OCI-LY7 (cell line): ENCODE results near the gene MATK. TPM values are rescaled to one million over a fixed set of nuclear protein-coding genes. Genes with fewer than 3 reads are reported as not detected.

Experiments
- BruUV-seq: library from RNA; stranded (reverse); fragments of 400-500 nt; replicated peaks from 2 replicates; lab custom pipeline; 2021; lab: Mats Ljungman, UMichigan
- CTCF ChIA-PET: fragments of 300-600 bp; sonication (Branson Sonifier 250); formaldehyde crosslinking; loops from one replicate; lab custom pipeline; 2022; ENCODE audit warnings: antibody characterized with exemption; ENCODE audit not compliant: unreplicated experiment; lab: Charles Lee
- POLR2A ChIA-PET: fragments of 300-600 bp; sonication (Branson Sonifier 250); formaldehyde crosslinking; loops from one replicate; lab custom pipeline; 2022; ENCODE audit warnings: antibody characterized with exemption; lab: Charles Lee
- DNase-seq: peaks from one replicate; pipeline ENCODE4 v3.0.0-alpha.2; 2015; ENCODE audit warnings: low spot score
- H2AFZ ChIP-seq: fragments of 200-600 bp; sonication (generic), shearing (Covaris generic); 2 replicates; pipeline ENCODE4 v1.6.1; 2014; ENCODE audit warnings: mild to moderate bottlenecking, antibody characterized with exemption, low read length, moderate library complexity
- H3K27ac ChIP-seq: fragments of 200-600 bp; sonication (generic); 2 replicates; pipeline ENCODE4 v1.5.1; 2014; ENCODE audit warnings: mixed run types, low read depth, mild to moderate bottlenecking, moderate library complexity, low read length, inconsistent platforms; ENCODE audit not compliant: poor library complexity, severe bottlenecking
- H3K36me3 ChIP-seq: fragments of 200-600 bp; sonication (generic); 2 replicates; pipeline ENCODE4 v1.6.1; 2014; ENCODE audit warnings: mild to moderate bottlenecking, antibody characterized with exemption, low read length, moderate library complexity, mixed read lengths; ENCODE audit not compliant: insufficient read depth
- H3K4me1 ChIP-seq: fragments of 200-600 bp; sonication (generic); 2 replicates; pipeline ENCODE4 v1.5.1; 2014; ENCODE audit warnings: mild to moderate bottlenecking, low read length; ENCODE audit not compliant: insufficient read depth, poor library complexity, severe bottlenecking
- H3K4me2 ChIP-seq: fragments of 200-600 bp; sonication (generic); 2 replicates; pipeline ENCODE4 v1.6.1; 2014; ENCODE audit warnings: mild to moderate bottlenecking, low read length
- H3K4me3 ChIP-seq: fragments of 200-600 bp; sonication (generic); 2 replicates; pipeline ENCODE4 v1.5.1; 2014; ENCODE audit warnings: mild to moderate bottlenecking, low read depth, low read length; ENCODE audit not compliant: poor library complexity, severe bottlenecking
- H3K79me2 ChIP-seq: fragments of 200-600 bp; sonication (generic); 2 replicates; pipeline ENCODE4 v1.6.1; 2016; ENCODE audit warnings: low read depth, mild to moderate bottlenecking, low read length, moderate library complexity, mixed read lengths; ENCODE audit not compliant: insufficient read depth
- H3K9me2 ChIP-seq: fragments of 200-600 bp; sonication (generic); 2 replicates; pipeline ENCODE4 v1.6.1; 2016; ENCODE audit warnings: mild to moderate bottlenecking, low read length, mixed read lengths; ENCODE audit not compliant: insufficient read depth
- H3K9me3 ChIP-seq: fragments of 200-600 bp; sonication (generic); 2 replicates; pipeline ENCODE4 v1.6.1; 2014; ENCODE audit warnings: mild to moderate bottlenecking, mixed run types, low read length, mixed read lengths
- H4K20me1 ChIP-seq: fragments of 200-600 bp; sonication (generic); 2 replicates; pipeline ENCODE4 v1.6.1; 2014; ENCODE audit warnings: mild to moderate bottlenecking, antibody characterized with exemption, low read length, moderate library complexity, mixed read lengths; ENCODE audit not compliant: insufficient read depth
- CTCF ChIP-seq: fragments of 200-600 bp; sonication (generic); conservative IDR thresholded peaks from 2 replicates; pipeline ENCODE4 v1.5.1; 2014; ENCODE audit warnings: mild to moderate bottlenecking, antibody characterized with exemption, low read length, moderate library complexity, mixed read lengths
- EZH2phosphoT487 ChIP-seq: fragments of 200-600 bp; sonication (generic); IDR thresholded peaks from 2 replicates; pipeline ENCODE4 v1.6.1; 2018; ENCODE audit warnings: low read depth, borderline replicate concordance, mild to moderate bottlenecking, mixed run types, antibody characterized with exemption, low read length, moderate library complexity, mixed read lengths
- intact Hi-C: fragments of 100-400 bp; cut with micrococcal nuclease; formaldehyde crosslinking; loops from one replicate; pipeline ENCODE4 v1.10.0; 2022; ENCODE audit not compliant: unreplicated experiment
- total RNA-seq, 2 experiments: library from RNA; depleted of rRNA in 1 of 2; stranded (reverse); fragments of >200 nt in 1 of 2; shearing (Covaris generic) in 1 of 2; gene quantifications; 2 replicates each; pipeline ENCODE4 v1.2.3, GENCODE V29; 2014 to 2022

MATK gene
- total RNA-seq, 2 experiments from 2014 or later, result not detected

- Histone ChIP-seq H3K4me1 (no peaks in the 10 kb centered on the region), H2AFZ (no peak overlapping the region), H3K27ac (no peak overlapping the region), H3K4me2 (no peak overlapping the region), H3K79me2 (no peaks in the 10 kb centered on the region), H3K36me3 (no peaks in the 10 kb centered on the region), H3K9me3 (peaks cover 8% of the 10 kb centered on the region; the same call in 1 of the 2 replicates), H3K9me2 (no peaks in the 10 kb centered on the region), H4K20me1 (no peaks in the 10 kb centered on the region), H3K4me3 (no peak overlapping the region)
- TF ChIP-seq EZH2phosphoT487 (no peak), CTCF (no peak)
- CTCF ChIA-PET, result no interaction called here
- BruUV-seq, result no TSS peak
- DNase-seq, result no peak
- POLR2A ChIA-PET, result no interaction called here
- intact Hi-C loops, result no loop called here
Observed at GRCh38 chr19:3778104-3778867, 7.9 kb downstream of the MATK start.

- CTCF ChIA-PET, result no interaction called here
- H3K9me3 ChIP-seq, result peaks cover 5% of the 10 kb centered on the region; the same call in 1 of the 2 replicates
- DNase-seq, result no peak
- no peaks in the 10 kb centered on the region for H3K9me2 ChIP-seq
- no peak overlapping the region for H2AFZ ChIP-seq
- H3K27ac ChIP-seq, result no peak overlapping the region
- no peaks in the 10 kb centered on the region for H3K36me3 ChIP-seq
- POLR2A ChIA-PET, result no interaction called here
- no peak overlapping the region for H3K4me2 ChIP-seq
- H3K4me3 ChIP-seq, result no peak overlapping the region
- no peaks in the 10 kb centered on the region for H3K79me2 ChIP-seq
- TF ChIP-seq CTCF (no peak), EZH2phosphoT487 (no peak)
- H4K20me1 ChIP-seq, result no peaks in the 10 kb centered on the region
- intact Hi-C loops, result no loop called here
- no TSS peak for BruUV-seq
- no peaks in the 10 kb centered on the region for H3K4me1 ChIP-seq
Observed at GRCh38 chr19:3776479-3777040, 9.6 kb downstream of the MATK start.

GRCh38 chr19:3775831-3776230, 10.3 kb downstream of the MATK start:
- BruUV-seq, result no TSS peak
- no peaks in the 10 kb centered on the region for H4K20me1 ChIP-seq
- ChIA-PET POLR2A (no interaction called here), CTCF (no interaction called here)
- intact Hi-C loops, result no loop called here
- no peaks in the 10 kb centered on the region for H3K79me2 ChIP-seq
- H3K9me3 ChIP-seq, result no peaks in the 10 kb centered on the region
- no peaks in the 10 kb centered on the region for H3K36me3 ChIP-seq
- H3K9me2 ChIP-seq, result no peaks in the 10 kb centered on the region
- H3K4me2 ChIP-seq, result no peak overlapping the region
- no peak overlapping the region for H3K4me3 ChIP-seq
- no peak overlapping the region for H2AFZ ChIP-seq
- H3K4me1 ChIP-seq, result no peaks in the 10 kb centered on the region
- no peak for DNase-seq
- no peak overlapping the region for H3K27ac ChIP-seq
- no peak for TF ChIP-seq EZH2phosphoT487
- TF ChIP-seq CTCF, result no peak
